LNCAP (cell line): ENCODE measurements around the gene ACVR1.
A peak's percentile ranks its signal among the peaks of the same experiment; 100 is the strongest.

Experiments used
- CTCF ChIP-seq: fragments of 450-650 bp; IDR thresholded peaks from 2 replicates; pipeline ENCODE4 v1.5.1; 2017; ENCODE audit warnings: mild to moderate bottlenecking

The ACVR1 gene

DNA sequence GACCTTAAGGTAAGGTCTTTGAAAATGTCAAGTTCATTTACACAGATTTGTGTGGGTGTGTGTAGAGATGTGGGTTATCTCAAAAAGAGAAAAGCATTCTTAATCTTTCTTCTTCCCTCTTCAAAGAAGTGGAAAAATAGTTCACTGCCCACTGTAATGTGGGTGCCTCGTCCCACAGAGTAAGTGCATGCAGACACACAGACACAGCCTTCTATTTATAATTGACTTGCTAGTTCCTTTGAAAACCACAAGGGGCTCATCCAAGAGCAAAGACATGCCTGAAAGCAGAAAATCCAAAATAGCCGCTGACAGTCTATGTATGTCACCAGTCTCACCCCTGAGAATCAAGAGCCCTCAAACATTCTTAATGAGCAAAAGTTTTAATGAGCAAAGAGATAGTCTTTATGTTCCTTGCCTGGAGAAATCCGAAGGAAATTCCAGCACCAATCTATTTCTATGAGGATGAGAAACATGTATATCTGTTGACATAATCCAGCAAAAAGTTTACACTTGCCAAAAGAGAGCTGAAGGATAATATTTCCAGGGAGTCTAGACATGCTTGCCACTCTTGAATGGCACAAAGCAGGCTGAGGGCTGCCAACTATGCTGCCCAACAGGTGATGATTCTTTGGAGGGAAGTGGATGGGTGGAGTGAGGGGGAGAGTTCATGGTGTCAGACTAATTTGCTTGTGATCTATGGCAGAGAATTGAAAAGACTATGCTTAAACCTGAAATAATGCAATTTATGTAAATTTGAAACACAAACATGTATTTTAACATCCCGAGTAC lies 93.9 kb downstream of the ACVR1 start:
- no peak for TF ChIP-seq CTCF

DNA sequence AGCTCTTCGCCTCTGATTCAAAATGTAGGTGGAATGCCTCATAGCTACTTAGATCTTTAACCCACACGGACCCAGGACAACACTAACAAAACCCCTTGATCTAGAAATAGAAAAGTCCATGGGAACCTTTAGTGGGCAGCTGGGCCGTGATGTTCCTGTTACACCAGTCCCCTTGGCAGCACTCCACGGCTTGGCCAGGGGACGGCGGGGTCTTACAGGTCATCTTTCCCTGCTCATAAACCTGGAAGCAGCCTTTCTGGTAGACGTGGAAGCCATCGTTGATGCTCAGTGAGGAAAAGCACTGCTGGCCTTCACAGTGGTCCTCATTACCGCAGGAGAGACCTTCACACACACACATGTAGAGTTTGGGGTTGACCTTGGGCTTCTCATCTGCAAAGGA lies 95.9 kb downstream of the ACVR1 start:
- TF ChIP-seq CTCF = no peak

- TF ChIP-seq CTCF = no peak
Observed at GRCh38 chr2:157779794-157780193, 96.3 kb downstream of the ACVR1 start.

DNA sequence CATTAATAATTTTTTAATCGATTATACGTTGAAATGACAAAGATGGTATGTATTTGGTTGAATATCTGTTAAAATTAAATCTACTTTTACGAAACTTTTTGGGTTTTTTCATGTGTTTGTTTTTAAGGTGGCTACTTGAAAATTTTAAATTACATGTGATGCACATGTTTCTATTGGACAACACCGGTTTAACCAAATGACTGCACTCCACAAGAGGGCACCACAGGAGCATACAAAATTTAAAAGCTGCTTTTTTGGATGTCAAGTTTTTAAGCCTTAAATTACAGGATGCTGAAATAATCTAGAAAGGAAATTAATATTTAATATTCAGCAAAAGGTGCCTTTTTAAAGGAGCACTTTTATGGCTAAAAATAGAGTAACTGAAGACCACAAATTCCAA lies 98.7 kb downstream of the ACVR1 start:
- TF ChIP-seq CTCF = peak; percentile 72

DNA sequence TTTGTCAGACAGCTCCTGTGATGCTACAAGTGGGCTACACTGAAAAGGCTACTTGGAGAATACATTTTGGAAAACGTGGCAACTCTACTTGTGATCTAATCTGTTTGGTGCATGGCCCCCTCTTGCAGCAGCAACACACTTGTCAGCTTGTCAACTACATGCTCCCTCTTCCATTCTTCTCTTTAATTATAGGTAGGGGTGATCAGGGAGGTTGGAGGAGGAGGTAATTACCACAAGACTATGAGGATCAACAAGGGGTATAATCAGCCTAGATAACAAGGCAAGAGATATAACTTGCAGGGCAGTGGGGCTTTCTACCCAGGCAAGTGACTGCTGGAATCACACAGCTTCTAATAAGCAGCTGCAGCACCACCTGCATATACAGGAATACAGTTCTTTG lies 104.9 kb downstream of the ACVR1 start:
- TF ChIP-seq CTCF = no peak

DNA sequence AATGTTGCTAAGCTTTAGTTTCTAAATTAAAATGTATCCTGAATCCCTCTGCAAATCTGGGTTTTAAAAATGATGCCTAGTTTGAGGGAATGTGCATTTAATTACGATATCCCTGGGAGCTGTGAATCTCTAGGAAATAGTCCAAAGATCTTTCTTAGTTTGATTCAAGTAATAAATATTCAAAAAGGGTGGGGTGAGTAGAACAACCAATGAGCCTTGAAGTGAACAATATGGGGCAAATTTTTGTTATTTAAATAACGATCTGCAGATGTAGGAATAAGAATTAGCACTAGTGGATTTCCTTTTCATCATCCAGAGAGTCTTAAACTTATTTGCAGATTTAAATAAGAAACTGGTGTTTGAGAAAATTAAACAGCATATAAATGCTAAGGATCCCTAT lies 106.3 kb downstream of the ACVR1 start:
- no peak for TF ChIP-seq CTCF

DNA sequence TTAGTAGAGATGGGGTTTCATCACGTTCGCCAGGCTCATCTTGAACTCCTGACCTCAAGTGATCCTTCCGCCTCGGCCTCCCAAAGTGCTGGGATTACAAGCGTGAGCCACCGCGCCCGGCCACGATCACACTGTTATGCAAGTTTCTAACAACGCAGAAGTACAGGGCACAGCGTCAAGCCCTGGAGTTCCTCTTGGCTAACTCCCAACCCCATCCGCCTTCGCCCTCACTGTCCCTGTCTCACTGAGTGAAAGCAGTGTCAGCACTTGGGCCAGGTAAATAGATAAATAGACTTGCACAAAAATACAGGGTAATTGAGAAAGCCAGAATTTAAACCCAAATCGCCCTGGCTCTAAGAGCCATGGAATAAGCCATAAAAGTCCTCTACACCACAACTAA lies 111.7 kb downstream of the ACVR1 start:
- no peak for TF ChIP-seq CTCF

- TF ChIP-seq CTCF = no peak
Observed at GRCh38 chr2:157761520-157761919, 114.6 kb downstream of the ACVR1 start.
